Measurements from ENCODE around the gene DCAF4.
A peak's percentile ranks its signal among the peaks of the same experiment; 100 is the strongest.

- TF ChIP-seq CTCF (IDR thresholded peaks at IDR 0.05): peak in 1 of 4 experiments; percentile 7
- peak; percentile 89 for TF ChIP-seq POLR2AphosphoS5 (IDR thresholded peaks at IDR 0.05)
Observed at GRCh38 chr14:72926292-72927028, at the start of gene DCAF4.
